HepG2 (cell line): ENCODE data around the gene SNRNP25. TPM values are rescaled to one million over a fixed set of nuclear protein-coding genes. Genes with fewer than 3 reads are reported as not detected.
A peak's percentile ranks its signal among the peaks of the same experiment; 100 is the strongest.
"Not testable (repeated sequence)": the region's sequence is repeated elsewhere in the genome, so short reads cannot be mapped to it uniquely, and the experiment has no call there.

Experiments
- ATAC-seq: fragments of 200-7000 bp; cut with Tn5 transposase; 3 replicates; pipeline ENCODE4 v1.9.1; 2020; ENCODE audit warnings: mild to moderate bottlenecking, moderate library complexity
- BruUV-seq: library from RNA; stranded (reverse); fragments of 400-500 nt; replicated peaks from 2 replicates; lab custom pipeline; 2021; lab: Mats Ljungman, UMichigan
- CTCF ChIA-PET: fragments of 300-600 bp; formaldehyde crosslinking; extraction: SDS; loops from one replicate; lab custom pipeline; 2021; ENCODE audit warnings: low total read pairs, inconsistent platforms, low intra/inter-chr PET ratio; lab: Yijun Ruan, JAX
- POLR2A ChIA-PET: fragments of 350-600 bp; sonication (Branson Sonifier 250); formaldehyde crosslinking; loops from one replicate; lab custom pipeline; 2020; ENCODE audit warnings: antibody characterized with exemption, inconsistent platforms; lab: Yijun Ruan, JAX
- DNase-seq: peaks from one replicate; pipeline ENCODE4 v3.0.0-alpha.2; 2015; ENCODE audit warnings: low spot score
- FAIRE-seq: peaks from 3 replicates; lab custom pipeline; 2011; peaks lifted over from hg19 to GRCh38; lab: Jason Lieb, UNC
- H2AFZ ChIP-seq: one replicate; pipeline ENCODE4 v1.6.1; 2011; ENCODE audit warnings: low read length, inconsistent platforms
- H3K27ac ChIP-seq: fragments of 300-600 bp; 3 replicates; pipeline ENCODE4 v1.8.0; 2011; ENCODE audit warnings: mixed run types, mild to moderate bottlenecking, mixed read lengths, low read length, inconsistent platforms; ENCODE audit not compliant: insufficient read depth; ENCODE audit errors: extremely low read length
- H3K27me3 ChIP-seq, 2 experiments: fragments of 200-600 bp in 1 of 2; 2 replicates in 1 of 2; 3 replicates in 1 of 2; pipeline versions ENCODE4 v1.6.0 to v1.8.0; 2011; ENCODE audit warnings: low read length in 2 of 2, mild to moderate bottlenecking in 2 of 2, moderate library complexity in 2 of 2, inconsistent platforms in 1 of 2; ENCODE audit not compliant: insufficient read depth in 2 of 2, control insufficient read depth in 1 of 2
- H3K36me3 ChIP-seq, 2 experiments: fragments of 200-600 bp in 1 of 2; replicated peaks in 1 of 2; 2 replicates in 1 of 2; 3 replicates in 1 of 2; pipeline versions ENCODE4 v1.5.1 to v1.8.0; 2011; ENCODE audit warnings: low read length in 2 of 2, inconsistent platforms in 1 of 2; ENCODE audit not compliant: insufficient read depth in 2 of 2, control insufficient read depth in 1 of 2
- H3K4me1 ChIP-seq: 2 replicates; pipeline ENCODE4 v1.5.1; 2012; ENCODE audit warnings: low read length, inconsistent platforms; ENCODE audit not compliant: insufficient read depth
- H3K4me2 ChIP-seq: 2 replicates; pipeline ENCODE4 v1.6.0; 2011; ENCODE audit warnings: low read depth, low read length, inconsistent platforms
- H3K4me3 ChIP-seq, 3 experiments: fragments of 200-600 bp in 1 of 3; sonication (generic), shearing (Covaris generic) in 1 of 3; replicated peaks in 1 of 3; 2 replicates each; pipeline ENCODE4 v1.5.1; 2011 to 2016; ENCODE audit warnings: low read length in 3 of 3, inconsistent platforms in 2 of 3, low read depth in 2 of 3, mild to moderate bottlenecking in 2 of 3, control low read depth in 1 of 3, mixed read lengths in 1 of 3; ENCODE audit not compliant: insufficient read depth in 1 of 3
- H3K79me2 ChIP-seq: one replicate; pipeline ENCODE4 v1.6.1; 2011; ENCODE audit warnings: low read length, inconsistent platforms; ENCODE audit not compliant: insufficient read depth
- H3K9ac ChIP-seq: 2 replicates; pipeline ENCODE4 v1.6.0; 2011; ENCODE audit warnings: mild to moderate bottlenecking, low read depth, low read length, inconsistent platforms; ENCODE audit not compliant: insufficient read depth
- H3K9me3 ChIP-seq: 2 replicates; pipeline ENCODE4 v1.5.1; 2012; ENCODE audit warnings: mild to moderate bottlenecking, low read length
- H4K20me1 ChIP-seq: 2 replicates; pipeline ENCODE4 v1.6.0; 2011; ENCODE audit warnings: inconsistent platforms, mild to moderate bottlenecking, low read length, moderate library complexity; ENCODE audit not compliant: insufficient read depth
- CTCF ChIP-seq: sonication (generic); formaldehyde crosslinking; IDR thresholded peaks from 2 replicates; pipeline ENCODE4 v1.5.0; 2020; ENCODE audit warnings: mild to moderate bottlenecking, missing genetic modification reagents, moderate library complexity
- HMGXB4 ChIP-seq, 2 experiments: sonication (generic) in 1 of 2; formaldehyde crosslinking in 1 of 2; IDR thresholded peaks; 2 replicates each; pipeline versions ENCODE4 v1.4.0 to v1.6.1; 2018 to 2020; ENCODE audit warnings: missing genetic modification reagents in 2 of 2, borderline replicate concordance in 1 of 2, low read depth in 1 of 2, mild to moderate bottlenecking in 1 of 2, missing biosample characterization in 1 of 2
- PRPF4 ChIP-seq: fragments of 200-400 bp; formaldehyde crosslinking; IDR thresholded peaks from 2 replicates; pipeline ENCODE4 v1.6.1; 2016; ENCODE audit warnings: low read length, low read depth; ENCODE audit not compliant: poor library complexity, severe bottlenecking
- SMC3 ChIP-seq: IDR thresholded peaks from 2 replicates; pipeline ENCODE4 v1.6.1; 2011; ENCODE audit warnings: low read length, improper control_type of control experiment
- STAG1 ChIP-seq: sonication (generic); formaldehyde crosslinking; IDR thresholded peaks from 2 replicates; pipeline ENCODE4 v1.4.0; 2020; ENCODE audit warnings: missing genetic modification reagents
- TEAD3 ChIP-seq: optimal IDR thresholded peaks from 2 replicates; pipeline ENCODE3; 2016; ENCODE audit warnings: borderline replicate concordance
- ZBTB33 ChIP-seq: sonication (generic); formaldehyde crosslinking; IDR thresholded peaks from 2 replicates; pipeline ENCODE4 v1.4.0; 2020; ENCODE audit warnings: missing genetic modification reagents
- WGBS: methylation state at CpG from one replicate; pipeline ENCODE4 v1.1.6; 2017; ENCODE audit warnings: low lambda C conversion rate; 5-methylcytosine and 5-hydroxymethylcytosine counted together
- in situ Hi-C: cut with HindIII; loops from 2 replicates; pipeline ENCODE4 v1.10.0; 2017; ENCODE audit warnings: low pct_unique_long_range_greater_than_20kb; ENCODE audit not compliant: extremely low pct_ligation_motif_present
- intact Hi-C: fragments of 100-400 bp; cut with micrococcal nuclease; formaldehyde crosslinking; loops from one replicate; pipeline ENCODE4 v1.10.0; 2022; ENCODE audit not compliant: unreplicated experiment
- polyA plus RNA-seq, 8 experiments: library from polyadenylated mRNA; depleted of rRNA in 3 of 8; stranded (reverse) in 7 of 8; unstranded in 1 of 8; fragments of >200 nt; fragmentation: Illumina TruSeq in 4 of 8; extraction: Trizol in 4 of 8; gene quantifications; 2 replicates each; pipeline versions ENCODE4 v1.2.1 to v1.2.3, GENCODE V29; 2011 to 2016; ENCODE audit warnings: low read depth in 4 of 8, missing spikeins in 1 of 8, mixed read lengths in 1 of 8; ENCODE audit not compliant: insufficient read depth in 1 of 8
- total RNA-seq, 5 experiments: library from RNA; depleted of rRNA; stranded (reverse); fragments of >200 nt; fragmentation: Illumina TruSeq; extraction: Trizol; gene quantifications; 2 replicates each; pipeline ENCODE4 v1.2.3, GENCODE V29; 2016; ENCODE audit warnings: low read depth in 1 of 5

The SNRNP25 gene
- total and polyA plus RNA-seq, 2 of the 13 experiments (the other 11 are each of a cell fraction or from before 2014, with no cell fraction given), result 34.1 to 97.4 TPM

GRCh38 chr16:10772-11171 is 42.9 kb upstream of the SNRNP25 start:
- H3K27me3 ChIP-seq, H3K4me3 ChIP-seq, BruUV-seq, H3K9ac ChIP-seq, H3K9me3 ChIP-seq, H3K4me2 ChIP-seq, H3K4me1 ChIP-seq, H2AFZ ChIP-seq, DNase-seq, CTCF ChIA-PET, FAIRE-seq, in situ Hi-C loops, H3K27ac ChIP-seq, intact Hi-C loops, H4K20me1 ChIP-seq: not testable (repeated sequence)
- ATAC-seq, result peak; percentile 54
- TF ChIP-seq HMGXB4 (CRISPR knock-in tag; IDR thresholded peaks at IDR 0.05; ENCODE audit: borderline replicate concordance in 1 of 2, low read depth in 1 of 2), result peak in 1 of 2 experiments; percentile 77; a peak in 2 of 4 replicates
- TF ChIP-seq STAG1 (CRISPR knock-in tag), result peak; percentile 50
- TF ChIP-seq CTCF (CRISPR knock-in tag), result peak; percentile 50
- TF ChIP-seq PRPF4, result peak; percentile 18
- 0 out of 2 replicates have a peak, but pooled peaks have one; percentile 16 for TF ChIP-seq SMC3
- TF ChIP-seq TEAD3, result peak; percentile 52
- peak; percentile 64; the same call in 1 of the 2 replicates for TF ChIP-seq ZBTB33
- TF ChIP-seq, all 625 proteins: peak for 7; not testable (repeated sequence) for 618
- WGBS, result 24% methylated on average over 9 of the region's 27 CpGs
- H3K36me3 ChIP-seq, POLR2A ChIA-PET, H3K79me2 ChIP-seq: not testable (repeated sequence)
